ENCODE data around the gene CTBP1.

CTBP1 gene

DNA sequence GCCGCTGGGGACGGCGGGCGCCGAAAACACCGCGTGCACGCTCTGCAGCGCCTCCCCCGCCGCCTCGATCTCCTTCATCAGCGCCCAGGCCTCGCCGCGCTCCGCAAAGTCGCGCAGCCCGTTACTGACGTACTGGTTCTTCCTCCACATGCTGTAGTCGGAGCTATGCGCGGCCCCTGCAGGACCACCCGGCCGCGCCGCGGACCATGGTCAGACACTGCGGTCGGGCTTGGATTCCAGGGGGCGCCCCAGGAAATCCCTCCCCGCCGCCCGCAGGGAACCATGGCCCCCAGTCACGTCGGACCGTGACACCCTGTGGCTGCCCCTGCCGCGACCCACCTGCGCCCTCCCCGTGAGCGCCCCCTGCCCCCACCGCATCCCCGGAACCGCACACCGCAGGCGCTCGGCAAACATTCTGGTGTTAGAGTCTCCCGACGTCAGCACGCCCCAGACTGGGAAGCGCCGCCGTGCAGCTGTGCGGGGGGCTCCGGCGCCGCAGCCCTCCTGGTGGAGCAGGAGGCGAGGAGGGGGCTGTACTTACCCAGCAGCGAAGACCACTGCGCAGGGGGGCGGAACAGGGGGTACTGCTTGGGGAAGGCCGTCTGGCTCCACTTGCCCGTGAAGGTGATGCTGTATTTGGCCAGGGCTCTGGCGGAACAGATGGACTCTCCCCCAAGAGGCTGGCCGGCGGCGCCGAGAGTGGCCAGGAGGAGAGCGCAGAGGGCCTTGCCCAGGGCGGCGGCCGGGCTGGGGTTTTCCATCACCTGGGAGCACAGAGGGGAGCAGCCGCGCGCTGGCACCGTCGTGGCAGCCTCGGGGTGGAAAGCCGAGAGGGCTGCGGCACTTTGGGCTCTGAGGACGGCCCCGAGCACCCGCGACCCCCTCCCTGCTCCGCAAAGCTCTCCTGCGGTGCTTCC, 77.4 kb downstream of the CTBP1 start:
- DNase-seq: no peak

GRCh38 chr4:1170976-1171310, 78.0 kb downstream of the CTBP1 start:
- DNase-seq: no peak

DNA sequence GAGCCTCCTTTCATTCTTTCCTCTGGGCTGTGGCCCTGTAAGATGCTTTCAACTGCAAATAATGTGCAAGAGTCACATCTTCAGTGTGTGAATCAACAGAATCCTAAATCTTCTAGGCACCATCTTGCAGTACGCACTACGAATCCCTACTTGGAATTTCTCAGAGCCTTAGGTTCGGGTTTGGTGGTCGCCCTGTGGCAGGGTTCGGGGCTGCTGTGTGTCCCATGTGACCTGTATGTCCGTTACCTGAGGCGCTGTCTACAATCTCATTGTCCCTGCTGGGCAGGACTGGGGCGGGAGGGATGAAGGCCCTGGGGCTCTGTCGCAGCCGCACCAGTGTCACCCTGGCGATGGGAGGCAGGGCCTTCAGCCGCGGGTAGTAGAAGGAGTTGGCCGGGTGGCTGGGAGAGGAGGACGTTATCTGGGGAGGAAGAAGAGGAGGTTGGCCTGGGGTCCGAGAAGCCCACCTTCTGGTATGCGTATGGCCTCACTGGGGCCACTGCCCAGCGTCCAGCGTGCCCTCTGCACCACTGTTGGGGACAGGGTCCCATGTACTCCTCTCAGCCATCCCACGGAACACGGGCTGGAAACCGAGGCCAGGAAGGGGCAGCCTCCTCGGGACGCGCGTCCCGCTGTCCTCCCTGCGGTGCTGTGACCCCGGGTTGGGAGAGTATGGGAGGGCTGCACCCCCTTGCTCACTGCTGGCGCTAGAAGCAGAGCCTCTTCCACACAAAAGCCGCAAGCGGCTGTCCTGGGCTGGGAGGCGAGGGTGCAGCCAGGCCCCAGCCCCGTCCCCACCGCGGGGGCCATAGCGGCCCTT, 78.6 kb downstream of the CTBP1 start:
- no peak for DNase-seq

- DNase-seq: no peak
Measured at GRCh38 chr4:1169691-1170096, 79.2 kb downstream of the CTBP1 start.

- no peak for DNase-seq
Measured at GRCh38 chr4:1169171-1169671, 79.7 kb downstream of the CTBP1 start.

DNA sequence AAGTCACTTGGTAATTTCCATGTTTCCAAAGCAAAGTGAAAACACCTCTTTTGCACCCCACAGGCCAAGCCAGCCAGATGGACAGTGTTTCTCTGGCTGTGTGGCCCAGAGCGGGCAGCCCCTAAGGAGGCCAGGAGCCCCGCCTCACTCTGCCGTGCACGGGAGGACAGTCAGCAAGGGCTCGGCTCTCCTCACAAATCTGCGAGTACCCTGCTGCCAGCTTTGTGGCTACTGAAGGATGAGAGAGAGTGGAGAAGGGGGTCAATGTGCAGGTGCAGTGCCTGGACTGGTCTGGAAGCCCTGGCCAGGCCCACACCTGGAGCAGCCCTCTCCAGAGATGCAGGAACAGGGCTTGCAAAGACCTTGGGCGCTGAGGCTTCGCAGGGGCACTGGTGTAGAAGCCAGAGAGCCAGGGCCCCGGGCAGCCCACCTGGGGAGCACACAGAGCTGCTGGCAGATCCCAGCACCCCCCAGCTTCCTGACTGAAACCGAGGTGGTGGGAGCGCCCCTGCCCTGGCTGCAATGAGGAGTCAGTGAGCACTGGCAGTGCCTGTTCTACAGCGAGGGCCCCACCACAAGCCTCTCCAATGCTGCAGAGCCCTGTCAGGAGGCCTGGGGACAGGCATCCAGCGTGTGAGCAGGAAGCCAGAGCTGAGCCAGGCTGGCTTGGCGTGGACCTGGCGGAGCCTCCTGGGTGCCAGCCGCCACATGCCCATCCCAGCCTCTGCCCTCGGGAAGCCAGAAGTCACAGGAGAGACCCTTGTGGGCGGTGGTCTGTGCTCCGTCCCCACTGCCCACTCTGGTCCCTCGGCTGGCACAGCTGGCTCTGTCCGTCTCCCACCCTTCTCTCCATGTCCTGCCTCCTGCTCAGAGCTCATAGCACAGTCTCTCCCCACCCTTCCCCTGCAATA, 80.5 kb downstream of the CTBP1 start:
- DNase-seq: no peak

DNA sequence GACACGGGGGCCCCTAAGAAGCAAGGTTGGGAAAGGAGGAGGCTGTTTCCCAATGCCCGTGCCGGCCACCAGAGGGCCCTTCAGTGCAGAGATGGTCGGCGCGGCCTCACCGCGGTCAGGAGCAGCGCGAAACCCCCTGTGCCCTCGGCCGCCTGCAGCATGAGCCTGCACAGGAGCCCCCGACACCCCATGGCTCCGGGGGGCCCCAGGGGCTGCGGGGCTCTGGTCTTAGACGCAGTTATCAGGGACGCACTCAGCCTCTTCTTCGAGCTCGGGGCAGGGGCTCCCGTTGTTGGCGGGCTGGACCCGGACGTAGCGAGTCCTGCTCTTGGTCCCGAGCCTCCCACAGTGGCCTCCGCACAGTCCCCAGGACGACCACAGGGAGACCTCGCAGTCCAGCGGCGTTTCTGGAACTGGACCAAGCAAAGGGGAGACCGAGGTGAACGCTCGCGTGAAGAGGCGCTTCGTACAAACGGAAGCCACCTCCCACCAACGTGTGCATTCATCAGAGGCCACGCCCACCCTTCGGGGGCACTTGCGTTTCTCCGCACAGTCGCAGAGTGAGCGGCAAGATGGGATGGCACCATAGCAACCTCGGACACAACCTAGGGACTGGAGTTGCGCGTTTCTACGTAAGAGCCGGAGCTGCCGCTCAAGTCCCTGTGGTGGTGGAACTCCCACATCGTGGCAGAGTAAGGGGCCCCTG, 81.5 kb downstream of the CTBP1 start:
- peak; percentile 61 for DNase-seq

- DNase-seq: no peak
Measured at GRCh38 chr4:1166509-1167243, 82.3 kb downstream of the CTBP1 start.

DNA sequence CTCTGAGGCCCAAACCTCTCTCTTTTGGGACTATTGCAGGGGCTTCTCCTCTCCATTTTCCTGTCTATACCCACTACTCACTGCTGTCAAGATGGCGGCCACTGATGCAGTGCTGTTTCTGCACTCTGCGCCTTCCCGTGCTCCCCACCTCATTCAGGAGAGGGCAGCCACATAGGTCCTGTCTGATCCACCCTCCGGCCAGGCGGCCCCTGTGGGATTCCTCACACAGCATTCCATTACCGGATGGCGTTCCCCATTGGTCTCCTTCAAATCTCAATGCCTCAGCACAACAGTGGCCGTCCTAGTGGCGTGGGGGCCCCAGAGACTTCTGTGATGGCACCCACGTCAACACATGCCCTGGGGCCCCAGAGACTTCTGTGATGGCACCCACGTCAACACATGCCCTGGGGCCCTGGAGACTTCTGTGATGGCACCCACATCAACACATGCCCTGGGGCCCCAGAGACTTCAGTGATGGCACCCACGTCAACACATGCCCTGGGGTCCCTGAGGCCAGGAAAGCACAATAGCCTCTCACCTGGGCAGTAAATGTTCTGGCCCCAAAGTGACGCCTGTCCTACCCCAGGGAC, 83.9 kb downstream of the CTBP1 start:
- DNase-seq: no peak

- no peak for DNase-seq
Measured at GRCh38 chr4:1164444-1164843, 84.5 kb downstream of the CTBP1 start.

DNA sequence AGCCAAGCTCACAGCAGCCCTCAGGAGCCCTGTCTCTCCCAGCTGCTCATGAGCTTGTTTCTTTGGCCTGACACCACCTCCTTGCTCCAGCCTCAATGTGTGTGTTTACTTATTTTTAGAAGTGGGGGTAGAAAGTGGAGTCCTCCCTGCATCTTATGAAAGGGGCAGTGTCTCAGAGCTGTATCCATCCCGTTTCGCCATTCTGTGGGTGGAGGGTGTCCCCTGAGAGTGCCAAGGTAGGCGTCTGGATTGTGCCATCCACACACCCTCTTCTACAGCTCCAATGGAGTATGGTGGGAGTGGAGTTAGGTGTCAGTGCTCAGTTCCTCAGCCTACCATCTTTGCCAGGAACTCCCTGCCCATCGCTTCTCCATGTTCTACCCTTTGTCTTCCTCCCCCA, 84.9 kb downstream of the CTBP1 start:
- no peak for DNase-seq
